ENCODE data around the gene ACSM4. TPM values are rescaled to one million over a fixed set of nuclear protein-coding genes. Genes with fewer than 3 reads are reported as not detected.

Gene ACSM4
- total and polyA plus RNA-seq, 9 of the 15 experiments (the other 6 are each of a cell fraction or from before 2014, with no cell fraction given): not detected

DNA sequence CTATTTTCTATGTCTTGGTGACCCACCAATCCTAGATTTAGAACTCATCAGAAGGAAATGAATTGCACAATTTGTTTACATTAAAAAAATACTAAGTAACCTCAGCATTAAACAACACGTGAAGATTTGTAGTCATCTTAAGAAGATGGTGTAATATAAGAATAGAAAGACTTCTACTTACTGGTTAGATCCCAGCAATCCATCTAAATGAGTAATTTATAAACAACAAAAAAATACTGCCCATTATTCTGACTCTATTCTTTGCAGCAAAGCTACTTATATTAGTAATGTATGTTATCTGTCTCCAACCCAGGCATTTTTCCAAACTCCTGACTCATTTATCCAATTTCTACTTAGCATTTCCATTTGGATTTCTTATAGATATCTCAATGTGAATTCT, 72.3 kb downstream of the ACSM4 start:
- no peak for DNase-seq (ENCODE audit: extremely low read depth in 1 of 4, low spot score in 3 of 4)
- 7% methylated on average over 1 of the region's 1 CpG for WGBS (ENCODE audit: insufficient coverage, low coverage, missing lambda C conversion rate)

More for the DNA sequence above, 72.3 kb downstream of the ACSM4 start:
- no TSS peak for BruUV-seq (replicated peaks)
- FAIRE-seq (no peak), ATAC-seq (no peak)
- no peaks in the 10 kb centered on the region for H3K36me3 ChIP-seq (ENCODE audit: control insufficient read depth, insufficient read depth, low read length)
- H3K79me2 ChIP-seq (ENCODE audit: control insufficient read depth, insufficient read depth, low read length): no peaks in the 10 kb centered on the region
- H3K4me3 ChIP-seq: no peak overlapping the region
- intact Hi-C loops (cut with micrococcal nuclease) (no loop called here), in situ Hi-C loops (cut with MboI) (loop anchor here (10.0 kb wide), 1 partner anchor 59 kb away; no protein-coding TSS in a partner anchor)
- no peak overlapping the region for H3K4me2 ChIP-seq (ENCODE audit: insufficient read depth, low read length)
- no peaks in the 10 kb centered on the region for H4K20me1 ChIP-seq (replicated peaks; ENCODE audit: control insufficient read depth, insufficient read depth, low read length)
- H3K9me1 ChIP-seq (ENCODE audit: control insufficient read depth, insufficient read depth, low read length): no peaks in the 10 kb centered on the region
- H3K27me3 ChIP-seq (ENCODE audit: control insufficient read depth in 2 of 2, insufficient read depth in 2 of 2, low read length in 2 of 2): no peaks in the 10 kb centered on the region
- H3K4me1 ChIP-seq (replicated peaks in 1 of 2; ENCODE audit: control insufficient read depth in 2 of 2, insufficient read depth in 2 of 2, low read length in 2 of 2): peaks cover 0 to 4% of the 10 kb centered on the region in 2 experiments; a peak in 4 of 5 replicates
- H3K9ac ChIP-seq (ENCODE audit: insufficient read depth in 1 of 2, low read depth in 2 of 2, low read length in 2 of 2): no peak overlapping the region
- POLR2A ChIA-PET: no interaction called here
- no peaks in the 10 kb centered on the region for H3K9me3 ChIP-seq (replicated peaks; ENCODE audit: control insufficient read depth, insufficient read depth, low read depth, low read length)
- H2AFZ ChIP-seq (ENCODE audit: low read depth, low read length): no peak overlapping the region
- H3K27ac ChIP-seq (ENCODE audit: extremely low read depth, low read depth, low read length): no peak overlapping the region
- TF ChIP-seq, protein P1, sequence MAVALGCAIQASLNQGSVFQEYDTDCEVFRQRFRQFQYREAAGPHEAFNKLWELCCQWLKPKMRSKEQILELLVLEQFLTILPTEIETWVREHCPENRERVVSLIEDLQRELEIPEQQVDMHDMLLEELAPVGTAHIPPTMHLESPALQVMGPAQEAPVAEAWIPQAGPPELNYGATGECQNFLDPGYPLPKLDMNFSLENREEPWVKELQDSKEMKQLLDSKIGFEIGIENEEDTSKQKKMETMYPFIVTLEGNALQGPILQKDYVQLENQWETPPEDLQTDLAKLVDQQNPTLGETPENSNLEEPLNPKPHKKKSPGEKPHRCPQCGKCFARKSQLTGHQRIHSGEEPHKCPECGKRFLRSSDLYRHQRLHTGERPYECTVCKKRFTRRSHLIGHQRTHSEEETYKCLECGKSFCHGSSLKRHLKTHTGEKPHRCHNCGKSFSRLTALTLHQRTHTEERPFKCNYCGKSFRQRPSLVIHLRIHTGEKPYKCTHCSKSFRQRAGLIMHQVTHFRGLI (CRISPR knock-in tag; IDR thresholded peaks at IDR 0.05): no peak
- TF ChIP-seq, protein P2, sequence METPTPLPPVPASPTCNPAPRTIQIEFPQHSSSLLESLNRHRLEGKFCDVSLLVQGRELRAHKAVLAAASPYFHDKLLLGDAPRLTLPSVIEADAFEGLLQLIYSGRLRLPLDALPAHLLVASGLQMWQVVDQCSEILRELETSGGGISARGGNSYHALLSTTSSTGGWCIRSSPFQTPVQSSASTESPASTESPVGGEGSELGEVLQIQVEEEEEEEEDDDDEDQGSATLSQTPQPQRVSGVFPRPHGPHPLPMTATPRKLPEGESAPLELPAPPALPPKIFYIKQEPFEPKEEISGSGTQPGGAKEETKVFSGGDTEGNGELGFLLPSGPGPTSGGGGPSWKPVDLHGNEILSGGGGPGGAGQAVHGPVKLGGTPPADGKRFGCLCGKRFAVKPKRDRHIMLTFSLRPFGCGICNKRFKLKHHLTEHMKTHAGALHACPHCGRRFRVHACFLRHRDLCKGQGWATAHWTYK (CRISPR knock-in tag; IDR thresholded peaks at IDR 0.05): no peak
- TF ChIP-seq SMAD2 (IDR thresholded peaks at IDR 0.05; ENCODE audit: low read depth, low read length) (no peak), MAZ (CRISPR knock-in tag; conservative IDR thresholded peaks at IDR 0.05 in 1 of 2, IDR thresholded peaks at IDR 0.05 in 1 of 2) (no peak), RBM22 (IDR thresholded peaks at IDR 0.05; ENCODE audit: low read depth, low read length, poor library complexity, severe bottlenecking) (no peak), RBM17 (IDR thresholded peaks at IDR 0.05; ENCODE audit: borderline replicate concordance, low read depth, low read length) (no peak)
- TF ChIP-seq, protein P3, sequence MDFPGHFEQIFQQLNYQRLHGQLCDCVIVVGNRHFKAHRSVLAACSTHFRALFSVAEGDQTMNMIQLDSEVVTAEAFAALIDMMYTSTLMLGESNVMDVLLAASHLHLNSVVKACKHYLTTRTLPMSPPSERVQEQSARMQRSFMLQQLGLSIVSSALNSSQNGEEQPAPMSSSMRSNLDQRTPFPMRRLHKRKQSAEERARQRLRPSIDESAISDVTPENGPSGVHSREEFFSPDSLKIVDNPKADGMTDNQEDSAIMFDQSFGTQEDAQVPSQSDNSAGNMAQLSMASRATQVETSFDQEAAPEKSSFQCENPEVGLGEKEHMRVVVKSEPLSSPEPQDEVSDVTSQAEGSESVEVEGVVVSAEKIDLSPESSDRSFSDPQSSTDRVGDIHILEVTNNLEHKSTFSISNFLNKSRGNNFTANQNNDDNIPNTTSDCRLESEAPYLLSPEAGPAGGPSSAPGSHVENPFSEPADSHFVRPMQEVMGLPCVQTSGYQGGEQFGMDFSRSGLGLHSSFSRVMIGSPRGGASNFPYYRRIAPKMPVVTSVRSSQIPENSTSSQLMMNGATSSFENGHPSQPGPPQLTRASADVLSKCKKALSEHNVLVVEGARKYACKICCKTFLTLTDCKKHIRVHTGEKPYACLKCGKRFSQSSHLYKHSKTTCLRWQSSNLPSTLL (IDR thresholded peaks at IDR 0.05): no peak
- TF ChIP-seq, protein P4, sequence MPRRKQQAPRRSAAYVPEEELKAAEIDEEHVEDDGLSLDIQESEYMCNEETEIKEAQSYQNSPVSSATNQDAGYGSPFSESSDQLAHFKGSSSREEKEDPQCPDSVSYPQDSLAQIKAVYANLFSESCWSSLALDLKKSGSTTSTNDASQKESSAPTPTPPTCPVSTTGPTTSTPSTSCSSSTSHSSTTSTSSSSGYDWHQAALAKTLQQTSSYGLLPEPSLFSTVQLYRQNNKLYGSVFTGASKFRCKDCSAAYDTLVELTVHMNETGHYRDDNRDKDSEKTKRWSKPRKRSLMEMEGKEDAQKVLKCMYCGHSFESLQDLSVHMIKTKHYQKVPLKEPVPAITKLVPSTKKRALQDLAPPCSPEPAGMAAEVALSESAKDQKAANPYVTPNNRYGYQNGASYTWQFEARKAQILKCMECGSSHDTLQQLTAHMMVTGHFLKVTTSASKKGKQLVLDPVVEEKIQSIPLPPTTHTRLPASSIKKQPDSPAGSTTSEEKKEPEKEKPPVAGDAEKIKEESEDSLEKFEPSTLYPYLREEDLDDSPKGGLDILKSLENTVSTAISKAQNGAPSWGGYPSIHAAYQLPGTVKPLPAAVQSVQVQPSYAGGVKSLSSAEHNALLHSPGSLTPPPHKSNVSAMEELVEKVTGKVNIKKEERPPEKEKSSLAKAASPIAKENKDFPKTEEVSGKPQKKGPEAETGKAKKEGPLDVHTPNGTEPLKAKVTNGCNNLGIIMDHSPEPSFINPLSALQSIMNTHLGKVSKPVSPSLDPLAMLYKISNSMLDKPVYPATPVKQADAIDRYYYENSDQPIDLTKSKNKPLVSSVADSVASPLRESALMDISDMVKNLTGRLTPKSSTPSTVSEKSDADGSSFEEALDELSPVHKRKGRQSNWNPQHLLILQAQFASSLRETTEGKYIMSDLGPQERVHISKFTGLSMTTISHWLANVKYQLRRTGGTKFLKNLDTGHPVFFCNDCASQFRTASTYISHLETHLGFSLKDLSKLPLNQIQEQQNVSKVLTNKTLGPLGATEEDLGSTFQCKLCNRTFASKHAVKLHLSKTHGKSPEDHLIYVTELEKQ (CRISPR knock-in tag; IDR thresholded peaks at IDR 0.05): no peak
- CTCF ChIA-PET (ENCODE audit: low intra/inter-chr PET ratio): no interaction called here
